K562 (cell line): ENCODE data around the gene ADARB2. TPM values are rescaled to one million over a fixed set of nuclear protein-coding genes. Genes with fewer than 3 reads are reported as not detected.

Experiments used
- ATAC-seq: fragments of 200-7000 bp; cut with Tn5 transposase; 3 replicates; pipeline ENCODE4 v1.9.1; 2020; ENCODE audit warnings: moderate library complexity
- BruUV-seq: library from RNA; stranded (reverse); fragments of 400-500 nt; replicated peaks from 2 replicates; lab custom pipeline; 2021; lab: Mats Ljungman, UMichigan
- CTCF ChIA-PET: fragments of 300-600 bp; formaldehyde crosslinking; extraction: SDS; loops from one replicate; lab custom pipeline; 2021; ENCODE audit warnings: low intra/inter-chr PET ratio; lab: Yijun Ruan, JAX
- POLR2A ChIA-PET: fragments of 300-600, 350-650 bp; sonication (Branson Sonifier 250); formaldehyde crosslinking; extraction: SDS; loops from one replicate; lab custom pipeline; 2021; ENCODE audit warnings: antibody characterized with exemption, inconsistent platforms; lab: Yijun Ruan, JAX
- DNase-seq, 4 experiments: peaks; one replicate each; pipeline versions ENCODE4 v3.0.0 to v3.0.0-alpha.2; 2011 to 2018; ENCODE audit warnings: low spot score in 3 of 4, mixed read lengths in 3 of 4; ENCODE audit errors: extremely low read depth in 1 of 4
- FAIRE-seq: peaks from 2 replicates; lab custom pipeline; 2011; peaks lifted over from hg19 to GRCh38; lab: Jason Lieb, UNC
- H2AFZ ChIP-seq: 2 replicates; pipeline ENCODE4 v1.6.0; 2011; ENCODE audit warnings: low read depth, low read length, control low read depth, inconsistent platforms
- H3K27ac ChIP-seq: fragments of 200-600 bp; 3 replicates; pipeline ENCODE4 v1.8.0; 2011; ENCODE audit warnings: low read depth, mild to moderate bottlenecking, control low read depth, inconsistent platforms, low read length, moderate library complexity, mixed read lengths; ENCODE audit errors: extremely low read depth
- H3K27me3 ChIP-seq, 2 experiments: fragments of 300-600 bp in 1 of 2; 2 replicates in 1 of 2; 3 replicates in 1 of 2; pipeline versions ENCODE4 v1.6.0 to v1.8.0; 2011; ENCODE audit warnings: inconsistent platforms in 2 of 2, low read length in 2 of 2, mild to moderate bottlenecking in 1 of 2, mixed read lengths in 1 of 2, moderate library complexity in 1 of 2; ENCODE audit not compliant: control insufficient read depth in 2 of 2, insufficient read depth in 2 of 2
- H3K36me3 ChIP-seq: fragments of 300-600 bp; 3 replicates; pipeline ENCODE4 v1.8.0; 2011; ENCODE audit warnings: mild to moderate bottlenecking, low read length, inconsistent platforms; ENCODE audit not compliant: control insufficient read depth, insufficient read depth
- H3K4me1 ChIP-seq, 2 experiments: fragments of 200-600 bp in 1 of 2; replicated peaks in 1 of 2; 2 replicates in 1 of 2; 3 replicates in 1 of 2; pipeline versions ENCODE4 v1.5.1 to v1.8.0; 2011; ENCODE audit warnings: inconsistent platforms in 2 of 2, low read length in 2 of 2, mild to moderate bottlenecking in 1 of 2, mixed read lengths in 1 of 2, moderate library complexity in 1 of 2; ENCODE audit not compliant: control insufficient read depth in 2 of 2, insufficient read depth in 2 of 2
- H3K4me2 ChIP-seq: 2 replicates; pipeline ENCODE4 v1.6.1; 2011; ENCODE audit warnings: low read length, control low read depth, inconsistent platforms, mixed read lengths; ENCODE audit not compliant: insufficient read depth
- H3K4me3 ChIP-seq: fragments of 200-600 bp; sonication (generic), shearing (Covaris generic); 2 replicates; pipeline ENCODE4 v1.5.1; 2016; ENCODE audit warnings: control low read depth, inconsistent platforms
- H3K79me2 ChIP-seq: fragments of 200-600 bp; 3 replicates; pipeline ENCODE4 v1.8.0; 2011; ENCODE audit warnings: low read length, inconsistent platforms; ENCODE audit not compliant: control insufficient read depth, insufficient read depth
- H3K9ac ChIP-seq, 2 experiments: 2 replicates each; pipeline versions ENCODE4 v1.6.0 to v1.6.1; 2011; ENCODE audit warnings: low read depth in 2 of 2, low read length in 2 of 2, control low read depth in 1 of 2, inconsistent platforms in 1 of 2, mild to moderate bottlenecking in 1 of 2, mixed read lengths in 1 of 2; ENCODE audit not compliant: insufficient read depth in 1 of 2
- H3K9me1 ChIP-seq: one replicate; pipeline ENCODE4 v1.6.0; 2011; ENCODE audit warnings: inconsistent platforms, mild to moderate bottlenecking, low read length, moderate library complexity; ENCODE audit not compliant: control insufficient read depth, insufficient read depth
- H3K9me3 ChIP-seq: replicated peaks from 2 replicates; pipeline ENCODE4 v1.5.1; 2011; ENCODE audit warnings: low read depth, low read length, inconsistent platforms; ENCODE audit not compliant: control insufficient read depth, insufficient read depth
- H4K20me1 ChIP-seq: replicated peaks from 2 replicates; pipeline ENCODE4 v1.6.1; 2011; ENCODE audit warnings: low read length, inconsistent platforms, mixed read lengths; ENCODE audit not compliant: control insufficient read depth, insufficient read depth
- DACH1 ChIP-seq: fragments of 450-650 bp; IDR thresholded peaks from 2 replicates; pipeline ENCODE4 v1.6.1; 2018; ENCODE audit not compliant: partially characterized antibody
- KLF10 ChIP-seq: fragments of 250-450 bp; sonication (Bioruptor Pico); IDR thresholded peaks from 2 replicates; pipeline ENCODE4 v1.6.1; 2021; ENCODE audit warnings: matching md5 sums
- WGBS: fragments of 100-300 bp; shearing (Covaris generic); methylation state at CpG from one replicate; pipeline ENCODE4 v1.1.6; 2016; ENCODE audit warnings: low coverage, mixed read lengths; ENCODE audit not compliant: insufficient coverage; ENCODE audit errors: missing lambda C conversion rate; 5-methylcytosine and 5-hydroxymethylcytosine counted together
- in situ Hi-C: fragments of 300-500 bp; cut with MboI; formaldehyde crosslinking; loops from 4 replicates; pipeline ENCODE4 v1.15.0; 2018; ENCODE audit warnings: inconsistent platforms, mixed read lengths
- intact Hi-C: fragments of 100-400 bp; cut with micrococcal nuclease; formaldehyde crosslinking; loops from 2 replicates; pipeline ENCODE4 v1.14.2; 2022
- polyA plus RNA-seq, 8 experiments: library from polyadenylated mRNA; depleted of rRNA in 4 of 8; stranded (reverse) in 5 of 8; unstranded in 3 of 8; fragments of >200 nt; fragmentation: Nextera tagmentation in 2 of 8; fragmentation: Illumina TruSeq in 1 of 8; extraction: Ambion mirVana in 2 of 8; extraction: Trizol in 1 of 8; gene quantifications; 2 replicates each; pipeline versions ENCODE4 v1.2.1 to v1.2.3, GENCODE V29; 2011 to 2014; ENCODE audit warnings: inconsistent platforms in 1 of 8, missing spikeins in 1 of 8
- total RNA-seq, 7 experiments: library from RNA; depleted of rRNA in 6 of 7; stranded (reverse); fragments of >200 nt in 6 of 7; fragmentation: Illumina TruSeq in 2 of 7; extraction: Trizol in 2 of 7; gene quantifications; 2 replicates each; pipeline versions ENCODE4 v1.2.1 to v1.2.3, GENCODE V29; 2011 to 2021; ENCODE audit warnings: low replicate concordance in 1 of 7
- TF ChIP-seq, protein P1 (sequence below): sonication (generic); formaldehyde crosslinking; IDR thresholded peaks from 2 replicates; pipeline ENCODE4 v1.8.1; 2023; ENCODE audit warnings: mild to moderate bottlenecking, missing genetic modification reagents

ADARB2 gene
- total and polyA plus RNA-seq, 9 of the 15 experiments (the other 6 are each of a cell fraction or from before 2014, with no cell fraction given): not detected

DNA sequence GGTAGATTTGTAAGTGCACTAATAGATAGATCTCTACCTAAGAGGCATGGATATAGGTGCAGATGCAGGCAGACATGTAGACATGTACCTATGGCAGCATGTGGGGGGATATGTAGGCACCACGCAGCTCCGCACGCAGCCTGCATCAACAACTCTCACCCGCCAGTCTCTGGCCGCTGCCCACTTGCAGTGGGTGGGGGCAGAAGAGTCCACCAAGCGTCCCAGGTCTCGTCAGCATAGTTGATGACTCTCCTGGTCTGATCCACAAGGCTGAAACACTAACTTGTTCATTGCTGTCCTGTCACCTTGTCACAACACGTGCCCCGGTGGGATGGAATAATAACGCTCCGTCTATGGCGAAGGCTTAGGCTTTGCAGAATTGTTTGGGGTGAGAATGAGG, 252.0 kb downstream of the ADARB2 start:
- no TSS peak for BruUV-seq
- Histone ChIP-seq H4K20me1 (no peaks in the 10 kb centered on the region), H2AFZ (no peak overlapping the region), H3K4me2 (no peak overlapping the region), H3K9me1 (peaks cover 5% of the 10 kb centered on the region), H3K9me3 (no peaks in the 10 kb centered on the region), H3K4me3 (no peak overlapping the region), H3K79me2 (no peaks in the 10 kb centered on the region), H3K4me1 (no peaks in the 10 kb centered on the region), H3K9ac (no peak overlapping the region), H3K27ac (no peak overlapping the region), H3K36me3 (no peaks in the 10 kb centered on the region)
- POLR2A ChIA-PET: no interaction called here
- FAIRE-seq: no peak
- in situ Hi-C loops (no loop called here), intact Hi-C loops (no loop called here)
- CTCF ChIA-PET: no interaction called here
- WGBS: 2% methylated on average over 12 of the region's 12 CpGs
- DNase-seq: no peak
- no peak for TF ChIP-seq KLF10 (CRISPR knock-in tag)
- TF ChIP-seq, all 486 proteins: peak for 0
- H3K27me3 ChIP-seq: peaks cover 0 to 13% of the 10 kb centered on the region in 2 experiments; a peak in 2 of 5 replicates
- ATAC-seq: no peak

DNA sequence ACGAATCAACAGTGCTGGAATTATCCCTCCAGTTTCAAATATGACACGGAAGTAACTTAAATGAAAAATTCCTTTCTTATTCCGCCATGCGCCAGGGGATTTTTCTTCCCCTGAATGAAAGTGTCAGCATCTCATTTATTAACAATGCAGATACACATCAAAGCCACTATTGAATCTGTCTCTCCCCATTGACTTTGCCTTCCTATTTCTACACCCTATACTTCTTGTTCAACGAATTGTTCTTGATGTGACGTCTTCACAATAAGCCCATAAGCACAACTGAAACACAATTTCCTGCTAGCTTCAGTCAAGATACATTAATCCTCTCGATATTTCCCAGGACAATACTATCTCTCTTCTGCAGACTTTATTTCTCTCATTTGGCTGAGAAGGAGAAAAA, 253.5 kb downstream of the ADARB2 start:
- no peaks in the 10 kb centered on the region for H3K36me3 ChIP-seq
- DNase-seq (no peak), ATAC-seq (no peak), FAIRE-seq (no peak)
- no TSS peak for BruUV-seq
- no peak overlapping the region for H2AFZ ChIP-seq
- H3K4me2 ChIP-seq: no peak overlapping the region
- under 1% methylated on average over 7 of the region's 7 CpGs for WGBS
- intact Hi-C loops: no loop called here
- H3K27me3 ChIP-seq: peaks cover 3 to 20% of the 10 kb centered on the region in 2 experiments; a peak in 3 of 5 replicates
- H3K27ac ChIP-seq: no peak overlapping the region
- peaks cover 5% of the 10 kb centered on the region for H3K9me1 ChIP-seq
- no peaks in the 10 kb centered on the region for H4K20me1 ChIP-seq
- POLR2A ChIA-PET: interaction anchor here (1.2 kb wide), 1 partner anchor 9 kb away, joined by 3 read pairs; no protein-coding TSS in a partner anchor
- no peak overlapping the region for H3K9ac ChIP-seq
- in situ Hi-C loops: no loop called here
- no peak overlapping the region for H3K4me3 ChIP-seq
- CTCF ChIA-PET: no interaction called here
- no peaks in the 10 kb centered on the region for H3K79me2 ChIP-seq
- no peaks in the 10 kb centered on the region for H3K9me3 ChIP-seq
- no peaks in the 10 kb centered on the region for H3K4me1 ChIP-seq
- no peak for TF ChIP-seq DACH1
- TF ChIP-seq, protein P1, sequence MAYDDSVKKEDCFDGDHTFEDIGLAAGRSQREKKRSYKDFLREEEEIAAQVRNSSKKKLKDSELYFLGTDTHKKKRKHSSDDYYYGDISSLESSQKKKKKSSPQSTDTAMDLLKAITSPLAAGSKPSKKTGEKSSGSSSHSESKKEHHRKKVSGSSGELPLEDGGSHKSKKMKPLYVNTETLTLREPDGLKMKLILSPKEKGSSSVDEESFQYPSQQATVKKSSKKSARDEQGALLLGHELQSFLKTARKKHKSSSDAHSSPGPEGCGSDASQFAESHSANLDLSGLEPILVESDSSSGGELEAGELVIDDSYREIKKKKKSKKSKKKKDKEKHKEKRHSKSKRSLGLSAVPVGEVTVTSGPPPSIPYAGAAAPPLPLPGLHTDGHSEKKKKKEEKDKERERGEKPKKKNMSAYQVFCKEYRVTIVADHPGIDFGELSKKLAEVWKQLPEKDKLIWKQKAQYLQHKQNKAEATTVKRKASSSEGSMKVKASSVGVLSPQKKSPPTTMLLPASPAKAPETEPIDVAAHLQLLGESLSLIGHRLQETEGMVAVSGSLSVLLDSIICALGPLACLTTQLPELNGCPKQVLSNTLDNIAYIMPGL (CRISPR knock-in tag): no peak
